HG02852 (cell line): ENCODE data around the gene GNB1L.

Experiments used
- ATAC-seq: cut with Tn5 transposase; IDR thresholded peaks from one replicate; pipeline ENCODE4 v1.9.1; 2021; ENCODE audit warnings: mild to moderate bottlenecking, moderate library complexity; ENCODE audit not compliant: unreplicated experiment

The GNB1L gene

GRCh38 chr22:19812910-19813309 lies 41.8 kb downstream of the GNB1L start:
- no peak for ATAC-seq

DNA sequence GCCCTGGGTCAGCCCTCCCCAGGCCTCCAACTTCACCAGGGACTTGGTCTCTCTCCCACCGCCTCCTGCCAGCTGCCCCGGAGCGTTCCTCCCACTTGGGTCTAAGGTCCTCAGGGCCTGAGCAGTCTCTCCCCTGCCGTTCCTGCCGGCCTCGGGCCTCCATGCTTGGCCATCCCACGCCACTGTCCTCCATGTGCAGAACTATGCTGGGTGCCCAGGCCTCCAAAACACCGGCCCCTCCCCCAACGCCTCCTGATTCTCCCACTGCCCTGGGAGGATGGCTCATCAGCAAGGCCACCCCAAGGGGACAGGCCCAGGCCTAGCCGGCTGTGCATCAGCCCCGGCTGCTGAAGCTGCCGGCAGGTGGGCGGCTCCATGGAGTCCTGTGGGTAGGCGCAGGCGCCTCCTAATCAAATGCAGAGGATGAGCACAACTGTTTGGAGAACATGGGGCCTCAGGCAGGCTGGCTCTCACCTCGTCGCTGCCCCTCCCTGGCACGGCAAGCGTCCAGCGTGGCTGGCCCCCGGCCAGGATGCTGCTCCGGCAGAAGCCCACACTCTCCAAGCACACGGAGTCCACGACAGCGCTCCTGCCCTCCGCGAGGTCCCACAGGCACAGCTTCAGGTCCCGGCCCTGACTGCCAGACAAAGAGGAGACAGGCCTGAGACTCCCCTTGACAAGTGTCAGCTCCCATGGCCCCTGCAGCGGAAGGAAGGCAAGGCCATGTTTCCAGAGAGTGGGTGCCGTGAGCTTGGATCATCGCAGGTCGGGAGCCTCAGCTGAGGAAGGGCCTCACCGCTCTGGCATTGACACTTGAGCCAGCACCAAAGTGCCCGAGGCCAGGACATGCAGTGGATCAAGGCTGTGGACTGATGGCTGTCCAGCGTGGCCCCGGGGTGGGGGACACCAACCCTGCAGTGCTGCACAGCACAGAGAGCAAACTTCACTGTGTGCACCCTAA lies 42.6 kb downstream of the GNB1L start:
- ATAC-seq: no peak

GRCh38 chr22:19811211-19811621 lies 43.5 kb downstream of the GNB1L start:
- ATAC-seq: no peak

- no peak for ATAC-seq
Observed at GRCh38 chr22:19810381-19811201, 44.1 kb downstream of the GNB1L start.

DNA sequence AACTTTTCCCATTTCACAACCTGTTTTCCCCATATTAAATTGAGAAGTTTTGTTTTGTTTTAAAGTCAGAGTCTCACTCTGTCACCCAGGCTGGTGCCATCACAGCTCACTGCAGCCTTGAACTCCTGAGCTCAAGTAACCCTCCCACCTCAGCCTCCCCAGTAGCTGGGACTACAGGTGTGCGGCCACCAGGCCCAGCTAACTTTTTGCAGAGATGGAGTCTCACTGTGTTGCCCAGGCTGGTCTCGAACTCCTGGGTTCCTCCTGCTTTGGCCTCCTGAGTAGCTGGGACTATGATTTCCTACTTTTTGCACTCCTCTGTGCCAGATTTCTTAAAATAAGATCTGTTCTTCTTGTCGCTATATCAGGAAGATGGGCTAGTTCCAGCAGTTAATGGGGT lies 44.9 kb downstream of the GNB1L start:
- ATAC-seq: no peak

- no peak for ATAC-seq
Observed at GRCh38 chr22:19808873-19809478, 45.7 kb downstream of the GNB1L start.

- no peak for ATAC-seq
Observed at GRCh38 chr22:19807914-19808872, 46.5 kb downstream of the GNB1L start.

GRCh38 chr22:19807161-19807913 lies 47.3 kb downstream of the GNB1L start:
- no peak for ATAC-seq

DNA sequence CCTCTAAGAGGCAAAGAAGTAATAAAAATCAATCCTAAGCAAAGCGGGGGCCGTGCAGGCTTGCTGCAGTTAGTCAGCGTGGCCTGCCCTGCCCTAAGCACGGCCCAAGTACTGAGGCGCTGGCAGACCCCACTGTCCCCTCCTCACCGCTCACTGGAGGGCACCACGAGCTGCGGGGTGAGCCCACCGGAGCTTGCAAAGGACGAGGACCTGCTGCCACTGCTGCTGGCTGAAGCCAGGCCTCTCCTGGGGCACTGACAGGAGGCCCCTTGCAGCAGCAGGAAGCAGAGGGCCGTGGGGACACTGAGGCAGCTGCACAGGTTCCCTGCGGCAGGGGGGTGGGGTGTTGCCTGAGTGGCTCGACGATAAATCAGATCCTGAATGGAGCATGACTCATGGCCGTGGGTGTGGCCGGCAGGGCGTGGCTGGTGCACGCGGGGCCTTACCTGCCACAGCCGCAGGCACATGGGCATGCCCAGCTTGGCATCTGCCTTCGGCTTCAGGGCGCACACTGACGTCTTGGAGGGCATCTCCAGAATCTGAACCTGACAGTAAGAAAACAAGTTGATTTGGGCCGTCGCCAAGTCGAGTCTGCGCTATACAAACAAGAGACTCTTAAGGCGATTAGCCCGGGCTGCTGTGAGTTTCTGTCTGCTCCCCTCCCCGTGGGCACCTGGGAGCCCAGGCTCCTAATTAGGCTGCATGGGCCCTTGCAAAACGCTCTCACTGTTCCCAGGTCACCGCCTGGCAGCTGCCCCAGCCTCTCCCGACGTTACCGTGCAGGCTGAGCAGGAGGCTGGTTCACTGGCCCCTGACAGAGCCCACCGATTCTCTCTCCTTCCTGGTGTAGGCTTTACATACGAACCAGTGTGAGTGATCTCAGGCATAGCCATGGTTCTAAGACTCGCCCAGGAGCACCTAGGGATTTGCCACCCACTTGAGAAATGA lies 48.2 kb downstream of the GNB1L start:
- no peak for ATAC-seq

GRCh38 chr22:19805821-19806212 lies 48.9 kb downstream of the GNB1L start:
- ATAC-seq: no peak

DNA sequence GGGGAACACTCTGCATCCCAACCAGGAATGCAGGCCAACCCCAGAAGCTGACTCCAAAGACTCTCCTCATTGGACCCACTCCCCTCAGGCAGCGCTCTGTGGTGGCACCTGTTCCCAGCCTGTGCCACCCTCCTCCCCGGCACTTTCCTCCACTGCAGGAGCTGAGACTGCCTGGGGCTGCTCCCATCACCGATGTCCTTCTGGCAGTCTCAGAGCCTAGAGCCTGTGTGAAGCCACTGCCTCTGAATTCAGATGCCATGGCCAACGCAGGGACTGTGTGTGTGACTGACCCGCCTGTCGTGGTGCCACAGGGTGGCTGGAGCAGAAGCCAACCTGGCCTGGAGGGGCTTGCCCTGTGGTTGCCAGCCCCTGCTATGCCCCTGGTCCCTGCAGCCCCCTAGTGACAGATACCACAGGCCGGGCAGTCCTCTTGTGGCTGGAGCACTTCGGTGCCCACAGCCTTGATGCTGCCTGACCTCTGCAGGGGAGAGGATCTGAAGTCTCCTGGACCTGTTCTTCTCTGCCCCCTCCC lies 50.9 kb downstream of the GNB1L start:
- no peak for ATAC-seq

- no peak for ATAC-seq
Observed at GRCh38 chr22:19802894-19803735, 51.6 kb downstream of the GNB1L start.

DNA sequence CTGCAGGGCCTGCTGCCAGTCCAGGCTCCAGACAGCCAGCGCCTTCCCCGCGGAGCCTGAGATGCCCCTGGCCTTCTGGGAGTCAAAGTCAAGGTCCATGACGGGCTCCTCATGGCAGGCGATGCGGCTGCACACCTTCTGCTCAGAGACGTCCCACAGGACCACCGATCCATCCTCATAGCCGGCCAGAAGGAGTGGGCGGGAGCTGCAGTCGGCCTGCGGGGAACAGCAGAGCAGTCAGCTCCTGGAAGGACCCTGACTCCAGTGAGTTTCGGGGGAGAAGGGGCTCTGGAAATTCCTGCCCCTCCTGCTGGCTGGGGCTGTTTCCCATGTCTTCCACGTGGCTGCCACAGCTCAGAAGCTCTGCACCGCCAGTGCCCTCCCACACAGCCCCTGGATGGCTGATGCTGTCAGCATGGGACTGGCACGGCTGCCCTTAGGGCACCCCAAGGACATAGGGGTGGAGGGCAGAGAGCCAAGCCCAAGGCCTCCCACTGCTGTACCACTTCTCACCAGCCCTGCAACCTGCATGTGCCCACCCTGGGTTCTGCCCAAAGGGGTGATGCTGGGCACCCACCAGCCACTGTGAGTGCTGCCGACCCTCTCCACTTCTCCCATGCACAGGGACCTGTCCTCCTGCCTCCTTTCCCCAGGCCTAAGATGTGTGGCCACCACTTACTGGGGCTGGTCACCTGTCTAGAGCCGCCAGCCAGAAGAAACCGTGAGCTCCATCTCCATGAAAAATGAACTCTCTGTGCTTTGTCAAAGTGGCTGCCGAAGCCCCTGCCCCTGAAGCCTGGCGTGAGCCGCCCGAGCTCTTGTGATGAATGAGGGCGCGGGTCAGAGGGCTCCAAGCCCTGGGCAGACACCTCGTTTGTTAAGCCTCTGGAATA lies 52.4 kb downstream of the GNB1L start:
- no peak for ATAC-seq

- no peak for ATAC-seq
Observed at GRCh38 chr22:19801340-19802000, 53.2 kb downstream of the GNB1L start.

- no peak for ATAC-seq
Observed at GRCh38 chr22:19800761-19801244, 53.9 kb downstream of the GNB1L start.

DNA sequence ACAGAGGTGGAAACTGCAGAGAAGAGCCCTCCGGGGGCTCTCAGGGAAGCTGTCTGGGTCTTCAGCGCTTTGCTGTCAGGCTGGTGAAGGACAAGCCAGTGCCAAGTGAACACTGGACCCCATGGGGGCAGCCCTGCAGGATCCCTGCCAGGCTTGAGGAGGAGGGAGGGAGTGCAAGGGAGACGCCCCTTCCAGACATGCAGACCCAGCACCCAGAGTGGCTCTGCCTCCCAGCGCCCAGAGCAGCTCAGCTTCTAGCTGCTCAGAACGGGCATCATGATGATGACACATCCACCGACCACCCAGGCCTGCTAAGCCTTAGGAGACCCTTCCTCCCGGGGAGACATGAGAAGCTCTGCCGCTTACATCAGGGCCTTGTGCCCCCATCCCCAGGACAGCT lies 54.4 kb downstream of the GNB1L start:
- ATAC-seq: no peak
